Coronary artery (tissue), 2 donors: Measurements from ENCODE around the gene RECK.
"Not testable (repeated sequence)": the region's sequence is repeated elsewhere in the genome, so short reads cannot be mapped to it uniquely, and the experiment has no call there.

Experiments
- DNase-seq: peaks from one replicate; pipeline ENCODE4 v3.0.0-alpha.2; 2017; ENCODE audit warnings: low spot score
- H3K27ac ChIP-seq, 2 donors: fragments of 200-600 bp; sonication (generic); one replicate each; pipeline ENCODE4 v1.5.1; 2016 to 2019
- H3K4me3 ChIP-seq: fragments of 200-600 bp; sonication (generic); 2 replicates; pipeline ENCODE4 v1.5.1; 2016; ENCODE audit warnings: mild to moderate bottlenecking, moderate library complexity
- TF ChIP-seq, protein P1 (sequence below): fragments of 200-600 bp; sonication (generic); IDR thresholded peaks from one replicate; pipeline ENCODE4 v1.5.1; 2019; ENCODE audit warnings: antibody characterized with exemption

RECK gene

DNA sequence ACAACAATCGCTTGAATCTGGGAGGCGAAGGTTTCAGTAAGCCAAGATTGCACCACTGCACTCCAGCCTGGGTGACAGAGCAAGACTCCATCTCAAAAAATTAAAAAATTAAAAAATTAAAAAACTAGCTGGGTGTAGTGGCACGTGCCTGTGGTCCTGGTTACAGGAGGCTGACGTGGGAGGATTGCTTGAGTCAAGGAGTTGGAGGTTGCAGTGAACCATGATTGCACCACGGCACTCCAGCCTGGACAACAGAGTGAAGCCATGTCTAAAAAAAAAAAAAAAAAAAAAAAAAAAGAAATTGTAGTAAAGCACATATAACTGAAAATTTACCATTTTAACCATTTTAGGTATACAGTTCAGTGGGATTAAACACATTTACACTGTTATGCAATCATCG, 119.4 kb downstream of the RECK start:
- Histone ChIP-seq H3K4me3 (no peak overlapping the region), H3K27ac (peak overlapping the region in 1 of 2 donors; percentile 35)
- DNase-seq = no peak
- TF ChIP-seq, protein P1, sequence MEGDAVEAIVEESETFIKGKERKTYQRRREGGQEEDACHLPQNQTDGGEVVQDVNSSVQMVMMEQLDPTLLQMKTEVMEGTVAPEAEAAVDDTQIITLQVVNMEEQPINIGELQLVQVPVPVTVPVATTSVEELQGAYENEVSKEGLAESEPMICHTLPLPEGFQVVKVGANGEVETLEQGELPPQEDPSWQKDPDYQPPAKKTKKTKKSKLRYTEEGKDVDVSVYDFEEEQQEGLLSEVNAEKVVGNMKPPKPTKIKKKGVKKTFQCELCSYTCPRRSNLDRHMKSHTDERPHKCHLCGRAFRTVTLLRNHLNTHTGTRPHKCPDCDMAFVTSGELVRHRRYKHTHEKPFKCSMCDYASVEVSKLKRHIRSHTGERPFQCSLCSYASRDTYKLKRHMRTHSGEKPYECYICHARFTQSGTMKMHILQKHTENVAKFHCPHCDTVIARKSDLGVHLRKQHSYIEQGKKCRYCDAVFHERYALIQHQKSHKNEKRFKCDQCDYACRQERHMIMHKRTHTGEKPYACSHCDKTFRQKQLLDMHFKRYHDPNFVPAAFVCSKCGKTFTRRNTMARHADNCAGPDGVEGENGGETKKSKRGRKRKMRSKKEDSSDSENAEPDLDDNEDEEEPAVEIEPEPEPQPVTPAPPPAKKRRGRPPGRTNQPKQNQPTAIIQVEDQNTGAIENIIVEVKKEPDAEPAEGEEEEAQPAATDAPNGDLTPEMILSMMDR = no peak

DNA sequence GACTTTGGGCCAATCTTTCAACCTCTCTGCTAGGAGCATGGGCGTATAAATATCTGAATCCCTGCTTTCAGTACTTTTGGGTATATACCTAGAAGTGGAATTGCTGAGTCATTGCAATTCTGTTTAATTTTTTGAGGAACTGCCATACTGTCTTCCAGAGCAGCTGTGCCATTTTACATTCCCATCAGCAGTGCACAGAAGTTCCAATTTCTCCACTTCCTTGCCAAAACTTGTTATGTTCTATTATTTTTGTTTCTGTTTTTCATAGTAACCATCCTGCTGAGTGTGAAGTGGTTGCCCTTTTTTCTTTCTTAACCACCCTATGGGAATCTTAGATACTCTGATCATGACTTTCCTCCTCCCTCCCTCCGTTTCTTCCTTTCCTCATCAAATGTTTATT, 121.4 kb downstream of the RECK start:
- no peak for DNase-seq
- Histone ChIP-seq H3K4me3 (no peak overlapping the region), H3K27ac (peak overlapping the region; percentile 46 to 79)
- TF ChIP-seq, protein P1 = no peak

DNA sequence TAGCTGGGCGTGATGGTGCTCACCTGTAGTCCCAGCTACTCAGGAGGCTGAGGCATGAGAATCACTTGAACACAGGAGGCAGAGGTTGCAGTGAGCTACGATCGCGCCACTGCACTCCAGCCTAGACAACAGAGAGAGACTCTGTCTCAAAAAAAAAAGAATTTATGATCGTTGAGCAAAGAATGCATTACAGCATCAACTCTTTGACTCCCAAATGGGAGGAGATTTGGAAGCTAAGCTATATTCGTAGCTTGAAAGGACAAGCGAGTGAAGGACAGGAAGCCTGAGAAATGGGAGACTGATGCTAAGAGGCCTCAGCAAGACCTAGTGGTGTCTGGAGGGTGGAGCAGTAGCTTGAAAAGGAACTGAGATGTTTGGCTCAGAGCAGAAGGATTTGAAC, 122.2 kb downstream of the RECK start:
- TF ChIP-seq, protein P1 = no peak
- DNase-seq = no peak
- H3K27ac ChIP-seq = peak overlapping the region; percentile 46 to 79
- no peak overlapping the region for H3K4me3 ChIP-seq

DNA sequence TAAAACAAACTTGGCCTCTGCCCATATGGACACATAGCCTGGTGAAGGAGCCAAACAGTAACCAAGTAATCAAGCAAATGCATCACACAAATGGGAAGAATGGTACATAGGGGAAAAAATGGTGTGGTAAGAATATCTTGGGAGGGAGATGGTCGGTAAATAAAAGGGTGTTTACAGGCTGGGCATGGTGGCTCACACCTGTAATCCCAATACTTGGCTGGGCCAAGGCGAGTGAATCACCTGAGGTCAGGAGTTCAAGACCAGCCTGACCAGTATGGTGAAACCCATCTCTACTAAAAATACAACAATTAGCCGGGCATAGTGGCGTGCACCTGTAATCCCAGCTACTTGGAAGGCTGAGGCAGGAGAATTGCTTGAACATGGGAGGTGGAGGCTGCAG, 122.8 kb downstream of the RECK start:
- not testable (repeated sequence) for DNase-seq, H3K4me3 ChIP-seq
- H3K27ac ChIP-seq = peak overlapping the region; percentile 46 to 79

DNA sequence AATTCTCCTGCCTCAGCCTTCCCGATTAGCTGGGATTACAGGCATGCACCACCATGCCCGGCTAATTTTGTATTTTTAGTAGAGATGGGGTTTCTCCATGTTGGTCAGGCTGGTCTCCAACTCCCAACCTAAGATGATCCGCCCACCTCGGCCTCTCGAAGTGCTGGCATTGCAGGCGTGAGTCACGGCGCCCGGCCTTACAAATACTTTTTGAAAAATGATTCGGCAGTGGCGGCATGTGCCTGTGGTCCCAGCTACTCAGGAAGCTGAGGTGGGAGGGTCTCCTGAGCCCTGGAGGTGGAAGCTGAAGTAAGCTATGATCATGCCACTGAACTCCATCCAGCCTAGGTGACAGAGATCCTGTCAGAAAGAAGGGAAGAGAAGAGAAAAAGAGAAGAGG, 123.4 kb downstream of the RECK start:
- DNase-seq, H3K4me3 ChIP-seq, H3K27ac ChIP-seq: not testable (repeated sequence)

DNA sequence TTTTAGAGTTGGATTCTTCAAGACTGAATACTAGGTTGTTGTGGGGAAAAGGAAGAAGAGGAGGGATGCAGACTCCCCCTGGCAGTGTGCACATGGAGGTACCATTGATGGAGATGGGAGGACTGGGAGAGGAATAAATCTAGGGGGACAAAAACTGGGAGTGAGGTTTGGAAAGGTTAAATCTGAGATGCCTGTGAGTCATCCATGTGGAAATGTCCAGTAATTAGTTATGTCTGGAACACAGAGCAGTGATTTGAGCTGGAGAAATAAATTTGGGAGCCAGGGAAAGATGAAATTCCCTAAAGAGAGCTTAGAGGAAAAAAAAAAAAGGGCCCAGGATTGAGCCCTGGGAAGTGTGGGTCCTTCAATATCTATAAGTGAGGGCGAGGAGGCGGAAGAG, 124.5 kb downstream of the RECK start:
- Histone ChIP-seq H3K27ac (peak overlapping the region; percentile 52 to 67), H3K4me3 (no peak overlapping the region)
- TF ChIP-seq, protein P1 = no peak
- no peak for DNase-seq

DNA sequence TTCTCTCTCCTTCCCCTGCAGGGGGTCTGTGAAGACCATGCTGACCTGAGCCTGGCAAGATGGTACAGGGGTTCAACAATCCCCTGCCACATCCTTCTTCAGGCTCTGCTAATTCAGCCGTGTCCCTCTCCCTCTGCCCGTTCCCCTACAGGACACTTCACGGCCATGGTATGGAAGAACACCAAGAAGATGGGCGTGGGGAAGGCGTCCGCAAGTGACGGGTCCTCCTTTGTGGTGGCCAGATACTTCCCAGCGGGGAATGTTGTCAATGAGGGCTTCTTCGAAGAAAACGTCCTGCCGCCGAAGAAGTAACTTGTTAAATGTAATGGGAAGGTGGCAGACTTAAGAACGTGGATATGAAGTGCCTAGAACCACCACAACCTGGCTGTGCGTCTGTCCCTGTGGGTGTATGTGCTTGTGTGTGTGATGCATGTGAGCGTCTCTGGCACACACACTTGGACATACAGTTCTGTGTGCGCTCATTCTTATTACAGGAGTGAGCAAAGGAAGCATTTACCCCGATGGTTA, 125.6 kb downstream of the RECK start:
- TF ChIP-seq, protein P1 = no peak

DNA sequence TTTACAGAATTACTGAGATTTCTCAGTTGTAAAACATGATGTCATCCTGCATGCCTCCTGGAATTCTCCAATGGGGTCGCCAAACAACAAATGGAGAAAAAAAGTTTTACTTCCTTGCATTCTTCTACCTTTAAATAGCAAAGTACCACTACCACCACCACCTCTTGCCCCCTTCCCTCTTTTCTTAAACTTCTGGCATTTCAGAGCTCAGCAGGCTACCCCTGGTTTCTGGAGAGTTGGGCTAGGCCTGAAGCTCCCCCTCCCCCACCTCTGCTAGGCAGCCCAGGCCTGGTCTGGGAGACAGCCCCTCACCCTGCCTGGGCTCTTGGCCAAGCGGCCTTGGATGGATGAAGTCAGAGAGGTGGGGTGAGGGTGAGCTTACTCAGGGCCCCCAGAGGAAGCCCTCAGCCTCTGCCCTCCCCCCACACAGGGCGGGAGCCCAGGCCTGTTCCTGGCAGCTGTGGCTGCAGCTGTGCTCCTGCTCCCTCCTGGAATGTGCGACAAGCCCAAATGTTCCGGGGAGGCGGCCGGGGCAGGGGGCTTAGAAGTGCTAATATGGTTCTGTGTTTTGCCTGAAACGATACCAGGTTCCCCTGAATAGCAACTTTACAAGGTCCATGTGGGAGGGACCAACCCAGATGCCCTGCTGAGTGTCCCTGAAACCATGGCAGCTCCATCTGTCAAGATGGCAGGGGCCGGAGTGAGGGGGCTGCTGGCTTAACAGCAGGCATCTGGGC, 126.5 kb downstream of the RECK start:
- TF ChIP-seq, protein P1 = no peak
- peak overlapping the region; percentile 61 to 86 for H3K27ac ChIP-seq
- H3K4me3 ChIP-seq = no peak overlapping the region
- DNase-seq = no peak

More for the DNA sequence above, 125.6 kb downstream of the RECK start:
- no peak for DNase-seq
- H3K27ac ChIP-seq = peak overlapping the region; percentile 61 to 67
- no peak overlapping the region for H3K4me3 ChIP-seq
